OCI-LY1 (cell line): ENCODE measurements around the gene GDF15.

Experiments used
- EZH2 ChIP-seq: fragments of 200-600 bp; sonication (generic), shearing (Covaris generic); IDR thresholded peaks from 2 replicates; pipeline ENCODE4 v1.8.0; 2017; ENCODE audit warnings: borderline replicate concordance, mixed run types, mild to moderate bottlenecking, antibody characterized with exemption, low read length, moderate library complexity, mixed read lengths
- TF ChIP-seq, protein P1 (sequence below): fragments of 200-600 bp; sonication (generic), shearing (Covaris generic); IDR thresholded peaks from 2 replicates; pipeline ENCODE4 v1.5.1; 2017; ENCODE audit warnings: mild to moderate bottlenecking, antibody characterized with exemption, low read length, moderate library complexity, mixed read lengths

DNA sequence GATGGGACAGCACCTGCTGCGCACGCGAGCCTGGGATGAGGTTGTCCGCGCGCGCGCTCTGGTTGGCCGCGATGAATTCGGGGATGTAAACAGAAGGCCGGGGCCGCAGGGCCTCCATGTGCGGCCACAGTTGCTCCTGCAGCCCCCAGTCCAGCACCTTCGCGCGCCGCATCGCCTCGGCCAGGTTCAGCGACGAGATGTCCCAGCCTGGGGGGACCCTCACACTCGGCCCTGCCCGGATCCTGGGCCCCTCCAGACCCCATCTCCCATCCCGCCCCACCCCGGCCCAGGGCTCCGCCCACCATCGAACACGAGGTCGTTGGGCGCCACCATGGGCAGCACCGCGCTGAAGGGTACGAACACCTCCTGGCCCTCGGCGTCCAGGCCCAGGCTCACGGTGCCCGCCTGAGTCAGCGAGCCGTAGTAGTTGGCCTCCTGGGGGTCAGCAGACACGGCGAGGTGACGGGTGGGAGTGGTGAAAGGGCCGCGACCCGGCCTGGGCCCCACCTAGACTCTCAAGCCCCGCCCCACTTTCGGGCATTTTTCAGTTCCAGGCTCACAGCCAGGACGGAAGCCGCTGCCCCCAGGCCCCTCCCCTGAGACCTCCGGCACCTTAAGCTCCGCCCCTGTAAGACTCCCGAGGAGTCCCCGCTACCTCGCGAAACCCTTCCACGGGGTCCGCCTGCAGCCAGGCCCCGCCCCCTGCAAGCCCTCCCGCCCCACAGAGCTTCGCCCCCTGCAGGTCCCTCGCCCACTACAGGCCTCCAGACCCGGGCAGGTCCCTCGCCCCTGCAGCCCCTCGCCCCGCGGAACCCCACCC, 50.9 kb downstream of the GDF15 start:
- TF ChIP-seq, protein P1, sequence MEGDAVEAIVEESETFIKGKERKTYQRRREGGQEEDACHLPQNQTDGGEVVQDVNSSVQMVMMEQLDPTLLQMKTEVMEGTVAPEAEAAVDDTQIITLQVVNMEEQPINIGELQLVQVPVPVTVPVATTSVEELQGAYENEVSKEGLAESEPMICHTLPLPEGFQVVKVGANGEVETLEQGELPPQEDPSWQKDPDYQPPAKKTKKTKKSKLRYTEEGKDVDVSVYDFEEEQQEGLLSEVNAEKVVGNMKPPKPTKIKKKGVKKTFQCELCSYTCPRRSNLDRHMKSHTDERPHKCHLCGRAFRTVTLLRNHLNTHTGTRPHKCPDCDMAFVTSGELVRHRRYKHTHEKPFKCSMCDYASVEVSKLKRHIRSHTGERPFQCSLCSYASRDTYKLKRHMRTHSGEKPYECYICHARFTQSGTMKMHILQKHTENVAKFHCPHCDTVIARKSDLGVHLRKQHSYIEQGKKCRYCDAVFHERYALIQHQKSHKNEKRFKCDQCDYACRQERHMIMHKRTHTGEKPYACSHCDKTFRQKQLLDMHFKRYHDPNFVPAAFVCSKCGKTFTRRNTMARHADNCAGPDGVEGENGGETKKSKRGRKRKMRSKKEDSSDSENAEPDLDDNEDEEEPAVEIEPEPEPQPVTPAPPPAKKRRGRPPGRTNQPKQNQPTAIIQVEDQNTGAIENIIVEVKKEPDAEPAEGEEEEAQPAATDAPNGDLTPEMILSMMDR, result no peak
- TF ChIP-seq EZH2, result no peak
